Neural cell (in vitro differentiated cells): ENCODE measurements around the gene PTCH1. TPM values are rescaled to one million over a fixed set of nuclear protein-coding genes. Genes with fewer than 3 reads are reported as not detected.

Experiments
- H2AFZ ChIP-seq: fragments of 200-600, 300-800 bp; sonication (generic), shearing (Covaris generic); 2 replicates; pipeline ENCODE4 v1.6.0; 2014; ENCODE audit warnings: low read depth, mild to moderate bottlenecking, antibody characterized with exemption, low read length, moderate library complexity
- H3F3A ChIP-seq: fragments of 200-600 bp; shearing (Covaris generic); 2 replicates; pipeline ENCODE4 v1.6.1; 2016; ENCODE audit warnings: mild to moderate bottlenecking, moderate library complexity, mixed read lengths, antibody characterized with exemption, low read length; ENCODE audit not compliant: insufficient read depth, poor library complexity, severe bottlenecking
- H3K27ac ChIP-seq: fragments of 200-600, 300-800 bp; sonication (generic), shearing (Covaris generic); 2 replicates; pipeline ENCODE4 v1.5.1; 2014; ENCODE audit warnings: mild to moderate bottlenecking, low read length, moderate library complexity
- H3K27me3 ChIP-seq: fragments of 300-800, 200-600 bp; sonication (generic), shearing (Covaris generic); 2 replicates; pipeline ENCODE4 v1.6.0; 2014; ENCODE audit warnings: mild to moderate bottlenecking, low read depth, low read length, moderate library complexity; ENCODE audit not compliant: insufficient read depth
- H3K36me3 ChIP-seq: fragments of 300-800, 200-600 bp; sonication (generic), shearing (Covaris generic); 2 replicates; pipeline ENCODE4 v1.5.1; 2014; ENCODE audit warnings: mild to moderate bottlenecking, antibody characterized with exemption, low read length, moderate library complexity; ENCODE audit not compliant: insufficient read depth
- H3K4me2 ChIP-seq: fragments of 300-800, 200-600 bp; sonication (generic), shearing (Covaris generic); 2 replicates; pipeline ENCODE4 v1.6.0; 2014; ENCODE audit warnings: mild to moderate bottlenecking, low read length
- H3K4me3 ChIP-seq: fragments of 300-800, 200-600 bp; sonication (generic), shearing (Covaris generic); 2 replicates; pipeline ENCODE4 v1.5.1; 2014; ENCODE audit warnings: mild to moderate bottlenecking, low read length, moderate library complexity
- H3K79me2 ChIP-seq: fragments of 200-600 bp; shearing (Covaris generic); replicated peaks from 2 replicates; pipeline ENCODE4 v1.6.0; 2014; ENCODE audit warnings: mild to moderate bottlenecking, low read length, moderate library complexity; ENCODE audit not compliant: insufficient read depth
- H3K9ac ChIP-seq: fragments of 300-800, 200-600 bp; sonication (generic), shearing (Covaris generic); 2 replicates; pipeline ENCODE4 v1.6.1; 2016; ENCODE audit warnings: mild to moderate bottlenecking, low read length, mixed read lengths
- H3K9me2 ChIP-seq: fragments of 200-600 bp; shearing (Covaris generic); 2 replicates; pipeline ENCODE4 v1.6.1; 2016; ENCODE audit warnings: mild to moderate bottlenecking, low read length, mixed read lengths; ENCODE audit not compliant: insufficient read depth
- H3K9me3 ChIP-seq: fragments of 200-600, 300-800 bp; sonication (generic), shearing (Covaris generic); 2 replicates; pipeline ENCODE4 v1.6.1; 2016; ENCODE audit warnings: mild to moderate bottlenecking, mixed run types, low read length, moderate library complexity, mixed read lengths
- H4K20me1 ChIP-seq: fragments of 200-600 bp; shearing (Covaris generic); 2 replicates; pipeline ENCODE4 v1.6.1; 2016; ENCODE audit warnings: mild to moderate bottlenecking, mixed run types; ENCODE audit not compliant: insufficient read depth
- CTCF ChIP-seq: fragments of 450-650 bp; IDR thresholded peaks from 2 replicates; pipeline ENCODE4 v1.5.1; 2014; ENCODE audit warnings: antibody characterized with exemption, mild to moderate bottlenecking, moderate library complexity; ENCODE audit not compliant: poor library complexity, severe bottlenecking
- EP300 ChIP-seq: fragments of 450-650 bp; conservative IDR thresholded peaks from 2 replicates; pipeline ENCODE4 v1.6.1; 2014; ENCODE audit warnings: antibody characterized with exemption, mild to moderate bottlenecking, moderate library complexity; ENCODE audit not compliant: poor library complexity, severe bottlenecking
- EZH2 ChIP-seq: fragments of 200-600, 300-800 bp; shearing (Covaris generic), sonication (generic); IDR thresholded peaks from 2 replicates; pipeline ENCODE4 v1.6.1; 2014; ENCODE audit warnings: antibody characterized with exemption, low read length, borderline replicate concordance, mild to moderate bottlenecking; ENCODE audit not compliant: insufficient read depth, poor library complexity, severe bottlenecking
- MXI1 ChIP-seq: fragments of 450-650 bp; conservative IDR thresholded peaks from 2 replicates; pipeline ENCODE4 v1.6.1; 2014; ENCODE audit warnings: antibody characterized with exemption, mild to moderate bottlenecking; ENCODE audit not compliant: poor library complexity, severe bottlenecking
- POLR2AphosphoS5 ChIP-seq: IDR thresholded peaks from 2 replicates; pipeline ENCODE4 v1.6.1; 2012
- RAD21 ChIP-seq: fragments of 450-650 bp; conservative IDR thresholded peaks from 2 replicates; pipeline ENCODE4 v1.6.1; 2014; ENCODE audit warnings: antibody characterized with exemption, mild to moderate bottlenecking, moderate library complexity
- REST ChIP-seq: IDR thresholded peaks from 2 replicates; pipeline ENCODE4 v1.6.1; 2012; ENCODE audit warnings: borderline replicate concordance
- SMC3 ChIP-seq: fragments of 450-650 bp; conservative IDR thresholded peaks from 2 replicates; pipeline ENCODE4 v1.6.1; 2014; ENCODE audit warnings: antibody characterized with exemption, mild to moderate bottlenecking, moderate library complexity; ENCODE audit not compliant: poor library complexity
- TAF1 ChIP-seq: IDR thresholded peaks from 2 replicates; pipeline ENCODE4 v1.6.1; 2012; ENCODE audit warnings: low read depth
- polyA plus RNA-seq: library from polyadenylated mRNA; depleted of rRNA; stranded (reverse); fragments of >200 nt; gene quantifications from 2 replicates; pipeline ENCODE4 v1.2.3, GENCODE V29; 2014

PTCH1 gene
- polyA plus RNA-seq, 1 donor from 2014 or later = 15.6 TPM

- no peaks in the 10 kb centered on the region for H3F3A ChIP-seq
- no peak overlapping the region for H3K9ac ChIP-seq
- H3K4me2 ChIP-seq = no peak overlapping the region
- no peaks in the 10 kb centered on the region for H4K20me1 ChIP-seq
- H3K27ac ChIP-seq = no peak overlapping the region
- no peaks in the 10 kb centered on the region for H3K27me3 ChIP-seq
- H3K79me2 ChIP-seq = no peaks in the 10 kb centered on the region
- TF ChIP-seq EP300 = no peak
- no peak for TF ChIP-seq POLR2AphosphoS5
- no peak for TF ChIP-seq EZH2
- TF ChIP-seq MXI1 = no peak
- no peak for TF ChIP-seq SMC3
- TF ChIP-seq RAD21 = no peak
- TF ChIP-seq REST = no peak
- no peak for TF ChIP-seq TAF1
- no peak for TF ChIP-seq CTCF
- H3K4me3 ChIP-seq = no peak overlapping the region
- no peaks in the 10 kb centered on the region for H3K9me2 ChIP-seq
- H3K36me3 ChIP-seq = no peaks in the 10 kb centered on the region
- no peak overlapping the region for H2AFZ ChIP-seq
- no peaks in the 10 kb centered on the region for H3K9me3 ChIP-seq
Measured at GRCh38 chr9:95561913-95562312, 45.1 kb upstream of the PTCH1 start.

GRCh38 chr9:95557142-95557541, 40.4 kb upstream of the PTCH1 start:
- no peak overlapping the region for H3K9ac ChIP-seq
- H3K79me2 ChIP-seq = no peaks in the 10 kb centered on the region
- no peaks in the 10 kb centered on the region for H3K36me3 ChIP-seq
- H4K20me1 ChIP-seq = no peaks in the 10 kb centered on the region
- no peaks in the 10 kb centered on the region for H3K9me2 ChIP-seq
- no peak overlapping the region for H3K4me3 ChIP-seq
- H3K9me3 ChIP-seq = no peaks in the 10 kb centered on the region
- no peaks in the 10 kb centered on the region for H3F3A ChIP-seq
- no peak overlapping the region for H3K27ac ChIP-seq
- TF ChIP-seq MXI1 (no peak), CTCF (no peak), TAF1 (no peak), EZH2 (no peak), POLR2AphosphoS5 (no peak), RAD21 (no peak), SMC3 (no peak), EP300 (no peak), REST (no peak)
- no peak overlapping the region for H2AFZ ChIP-seq
- no peak overlapping the region for H3K4me2 ChIP-seq
- H3K27me3 ChIP-seq = peaks cover 21% of the 10 kb centered on the region
